Measurements from ENCODE around the gene CKAP5. TPM values are rescaled to one million over a fixed set of nuclear protein-coding genes. Genes with fewer than 3 reads are reported as not detected.
"Not testable (repeated sequence)": the region's sequence is repeated elsewhere in the genome, so short reads cannot be mapped to it uniquely, and the experiment has no call there.

Gene CKAP5
- total RNA-seq, 1 donor from 2014 or later, result 61.4 TPM

DNA sequence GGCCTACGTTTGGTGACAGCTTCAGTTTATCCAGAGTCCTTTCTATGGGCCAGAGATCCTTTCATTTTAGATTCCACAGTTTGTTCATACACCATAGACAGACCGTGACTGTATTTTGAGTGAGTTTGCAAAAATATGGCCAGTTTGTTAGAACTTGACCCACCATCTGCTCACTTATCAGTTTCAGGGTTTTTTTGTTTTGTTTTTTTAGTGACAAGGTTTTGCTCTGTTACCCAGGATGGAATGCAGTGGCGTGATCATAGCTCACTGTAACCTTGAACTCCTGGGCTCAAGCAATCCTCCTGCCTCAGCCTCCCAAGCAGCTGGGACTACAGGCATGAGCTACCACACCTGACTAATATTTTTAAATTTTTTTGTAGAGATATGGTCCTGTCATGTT, 9.1 kb upstream of the CKAP5 start:
- DNase-seq (ENCODE audit: low read depth in 2 of 2), result no peak

DNA sequence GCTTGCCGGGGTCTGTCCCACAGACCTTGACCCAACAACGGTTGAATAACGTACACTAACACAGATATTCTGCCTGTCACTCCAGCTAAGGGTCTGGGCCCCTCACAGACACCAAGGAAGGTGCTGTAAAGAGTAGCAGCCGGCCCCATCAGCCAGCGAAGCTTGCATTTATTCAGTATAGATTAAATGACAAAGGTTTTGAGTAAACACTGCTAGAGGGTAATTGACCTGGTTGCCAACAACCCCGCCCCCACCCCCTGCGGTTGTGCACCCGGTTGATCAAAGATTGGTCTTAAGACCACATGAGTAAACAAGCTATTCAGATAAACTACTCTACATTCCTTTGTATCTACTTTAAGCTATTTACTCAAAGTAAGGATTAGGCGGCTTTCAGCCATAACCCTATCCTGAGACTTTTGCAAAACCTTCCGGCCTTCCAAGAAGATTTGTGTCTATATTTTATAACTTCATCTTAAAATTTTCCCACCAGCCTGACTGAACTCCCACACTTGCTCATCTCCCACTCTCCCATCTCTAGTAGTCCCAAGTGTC, 4.8 kb upstream of the CKAP5 start:
- no peak for DNase-seq (ENCODE audit: low read depth in 2 of 2)

DNA sequence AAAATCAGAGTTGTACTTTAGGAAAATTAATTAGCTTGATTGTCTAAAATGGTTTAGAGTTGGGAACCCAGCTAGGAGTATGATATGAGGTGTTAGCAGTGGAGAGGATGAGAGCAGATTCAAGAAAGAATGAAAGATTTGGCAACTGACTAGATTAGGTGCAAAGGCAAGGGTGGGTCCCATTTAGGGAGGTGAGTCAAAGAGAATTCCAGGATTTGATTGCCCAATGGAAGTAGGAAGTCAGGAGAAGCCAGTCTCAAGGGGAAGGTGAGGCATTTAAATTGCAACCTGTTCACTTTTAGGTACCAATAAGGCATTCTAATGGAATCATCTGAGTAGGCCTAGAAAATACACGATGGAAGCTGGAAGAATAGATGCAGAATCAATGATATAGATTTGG, 3.6 kb upstream of the CKAP5 start:
- no peak for DNase-seq (ENCODE audit: low read depth in 2 of 2)

DNA sequence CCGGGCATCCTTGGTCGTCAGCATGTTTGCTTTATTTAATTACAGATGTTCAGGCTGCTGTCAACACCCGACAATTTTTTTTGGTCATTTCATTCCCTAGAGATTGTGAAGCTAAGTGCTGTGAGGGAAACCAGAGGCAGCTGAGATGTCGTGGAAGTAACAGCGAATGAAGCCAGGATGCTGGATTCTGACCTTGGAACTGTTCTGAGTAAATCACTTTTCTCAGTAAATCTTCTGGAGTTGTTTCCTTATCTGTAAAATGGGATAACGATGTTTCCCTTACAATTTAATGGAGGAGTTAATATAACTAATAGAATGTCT, 390 bp upstream of the CKAP5 start:
- DNase-seq (ENCODE audit: low read depth in 2 of 2), result no peak

DNA sequence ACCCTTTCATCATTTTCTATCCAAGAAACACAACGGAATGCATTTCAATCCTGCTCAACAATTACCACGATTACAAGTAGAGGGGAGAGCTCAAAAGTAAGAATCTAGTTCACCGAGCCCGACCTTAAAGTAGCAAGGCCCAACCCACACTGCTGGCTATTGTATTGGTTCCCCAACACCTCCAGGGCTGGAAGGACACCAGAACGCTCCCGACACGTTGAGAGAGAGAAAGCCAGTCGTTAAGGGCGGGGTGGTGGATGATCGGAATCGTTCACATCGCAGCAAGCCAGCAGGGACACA, 690 bp downstream of the CKAP5 start:
- DNase-seq (ENCODE audit: low read depth in 2 of 2), result no peak

DNA sequence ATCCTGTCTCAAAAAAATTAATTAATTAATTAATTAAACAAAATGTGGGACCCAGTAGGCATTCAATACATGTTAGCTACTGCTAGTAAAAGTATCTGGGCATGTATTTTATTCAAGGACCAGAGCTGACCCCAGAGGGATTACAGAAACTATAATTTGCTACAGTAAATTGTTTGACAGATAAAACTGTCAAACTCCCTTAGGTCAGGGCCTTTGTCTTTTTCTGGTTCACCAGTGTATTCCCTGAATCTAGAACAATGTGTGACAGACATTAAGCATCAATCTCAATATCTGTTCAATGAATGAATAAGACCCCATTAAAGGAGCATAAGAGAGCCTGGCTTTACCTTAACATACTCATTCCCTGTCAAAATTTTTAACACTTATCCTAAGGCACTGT, 6.0 kb downstream of the CKAP5 start:
- DNase-seq (ENCODE audit: low read depth in 2 of 2), result no peak

DNA sequence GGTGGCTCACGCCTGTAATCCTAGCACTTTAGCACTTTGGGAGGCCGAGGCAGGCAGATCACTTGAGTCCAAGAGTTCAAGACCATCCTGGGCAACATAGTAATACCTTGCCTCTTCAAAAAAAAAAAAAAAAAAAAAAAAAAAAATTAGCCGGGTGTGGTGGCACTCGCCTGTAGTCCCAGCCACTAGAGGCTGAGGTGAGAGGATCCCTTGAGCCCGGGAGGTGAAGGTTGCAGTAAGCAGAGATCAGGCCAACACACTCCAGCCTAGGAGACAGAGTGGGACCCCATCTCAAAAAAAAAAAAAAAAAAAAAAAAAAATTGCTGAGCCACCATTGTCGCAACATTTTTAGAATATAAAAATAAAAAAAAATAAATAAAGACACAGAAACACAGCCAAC, 7.6 kb downstream of the CKAP5 start:
- DNase-seq (ENCODE audit: low read depth in 2 of 2), result no peak

DNA sequence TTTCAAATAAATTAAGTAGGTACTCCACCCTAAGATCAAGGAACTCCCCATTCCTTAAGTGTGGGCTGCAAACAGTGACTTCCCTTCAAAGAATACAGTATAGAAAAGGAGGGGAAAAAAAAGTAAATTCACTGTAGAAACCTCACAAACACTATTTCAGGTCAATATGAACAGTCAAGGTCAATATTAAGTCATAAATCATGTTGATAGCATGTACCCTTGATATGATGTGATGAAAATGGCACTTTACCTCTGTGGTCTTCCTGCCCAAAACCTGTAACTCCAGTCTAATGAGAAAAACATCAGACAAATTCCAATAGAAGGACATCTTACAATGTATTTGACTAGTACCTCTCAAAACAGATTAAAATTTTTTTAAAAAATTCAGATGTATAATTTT, 8.2 kb downstream of the CKAP5 start:
- no peak for DNase-seq (ENCODE audit: low read depth in 2 of 2)

DNA sequence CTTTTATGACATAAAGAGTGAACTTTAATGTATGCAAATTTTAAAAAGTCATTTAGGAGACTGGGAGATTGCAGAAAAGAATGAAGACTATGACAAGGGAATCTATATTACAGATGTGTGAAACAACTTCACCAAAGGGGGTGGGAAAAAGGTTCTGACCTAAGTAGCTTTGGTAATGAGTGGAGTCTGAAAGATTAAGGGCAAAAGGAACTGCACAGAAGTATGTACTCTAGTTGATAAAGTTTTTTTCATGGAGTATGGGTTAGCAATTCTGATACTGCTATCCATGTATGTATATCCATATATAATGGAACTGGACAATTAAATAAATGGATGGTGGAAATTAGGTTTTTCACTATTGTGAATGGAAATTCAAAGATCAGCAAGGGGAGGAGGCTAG, 9.2 kb downstream of the CKAP5 start:
- DNase-seq (ENCODE audit: low read depth in 2 of 2), result no peak

DNA sequence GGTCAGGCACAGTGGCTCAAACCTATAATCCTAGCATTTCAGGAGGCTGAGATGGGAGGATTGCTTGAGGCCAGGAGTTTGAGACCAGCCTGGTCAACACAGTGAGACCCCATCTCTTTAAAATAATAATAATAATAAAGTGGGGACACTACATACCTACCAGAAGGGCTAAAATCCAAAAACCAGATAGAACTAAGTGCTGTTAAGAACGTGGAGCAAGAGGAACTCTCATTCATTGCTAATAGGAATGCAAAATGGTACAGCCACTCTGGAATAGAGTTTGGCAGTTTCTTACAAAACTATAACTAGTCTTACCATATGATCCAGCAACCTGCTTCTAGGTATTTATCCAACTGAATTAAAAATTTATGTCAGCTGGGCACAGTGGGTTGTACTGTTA, 9.6 kb downstream of the CKAP5 start:
- no peak for DNase-seq (ENCODE audit: low read depth in 2 of 2)

DNA sequence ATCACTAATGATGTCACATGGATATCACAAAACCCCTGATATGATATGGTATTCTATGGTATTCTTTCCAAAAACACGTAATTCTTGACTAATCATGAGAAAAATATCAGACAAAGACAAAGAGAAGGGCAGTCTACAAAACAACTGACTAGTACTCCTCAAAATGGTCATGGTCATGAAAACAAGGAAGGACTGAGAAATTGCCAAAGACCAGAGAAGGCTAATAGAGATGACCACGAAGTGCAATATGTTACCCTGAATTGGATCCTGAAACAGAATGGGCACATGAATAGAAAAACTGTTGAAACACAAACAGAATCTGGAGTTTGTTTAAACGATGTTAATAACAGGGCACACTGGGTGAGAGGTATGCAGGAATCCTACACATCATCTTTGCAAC, 10.2 kb downstream of the CKAP5 start:
- no peak for DNase-seq (ENCODE audit: low read depth in 2 of 2)

DNA sequence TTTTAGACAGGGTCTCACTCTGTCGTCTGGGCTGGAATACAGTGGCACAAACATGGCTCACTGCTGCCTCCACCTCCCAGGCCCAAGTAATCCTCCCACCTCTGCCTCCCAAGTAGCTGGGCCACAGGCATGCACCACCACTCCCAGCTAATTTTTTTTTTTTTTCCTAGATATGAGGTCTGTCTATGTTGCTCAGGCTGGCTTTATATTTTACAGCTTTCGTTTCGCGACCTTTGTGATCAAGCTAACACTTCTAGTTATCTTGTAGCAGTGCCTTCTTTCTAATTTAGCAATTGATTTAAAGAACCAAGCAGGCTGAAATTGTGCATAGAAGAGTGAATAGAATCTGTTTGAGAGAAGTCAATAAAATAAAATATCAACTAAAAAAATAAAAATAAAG, 11.3 kb downstream of the CKAP5 start:
- no peak for DNase-seq (ENCODE audit: low read depth in 2 of 2)

DNA sequence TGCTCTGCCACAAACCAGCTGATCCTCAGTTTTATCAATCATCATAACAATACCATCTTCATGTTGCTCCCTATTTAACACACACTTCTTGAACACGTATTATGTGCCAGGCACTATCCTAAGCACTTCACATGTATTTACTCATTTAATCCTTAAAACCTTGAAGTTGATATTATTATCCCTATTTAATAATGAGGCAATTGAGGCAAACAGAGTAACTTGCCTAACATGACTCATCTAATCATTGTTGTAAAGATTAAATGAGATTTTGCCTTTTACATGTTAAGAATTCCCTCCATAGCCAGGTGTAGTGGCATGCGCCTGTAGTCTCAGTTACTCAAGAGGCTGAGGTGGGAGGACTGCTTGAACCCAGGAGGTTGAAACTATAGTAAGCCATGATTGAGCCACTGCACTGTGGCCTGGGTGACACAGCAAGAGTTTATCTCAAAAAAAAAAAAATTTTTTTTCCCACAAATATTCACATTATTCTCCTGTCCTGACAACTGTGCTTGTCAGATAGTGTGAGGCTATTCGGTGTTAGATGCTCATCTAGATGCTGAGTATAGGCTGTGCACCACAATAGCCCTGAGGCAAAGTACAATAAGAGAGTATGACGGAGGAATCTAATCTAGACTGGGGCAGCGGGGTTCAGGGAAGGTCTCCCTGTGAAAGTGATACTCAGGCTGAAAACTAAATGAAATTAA, 13.4 kb downstream of the CKAP5 start:
- DNase-seq (ENCODE audit: low read depth in 2 of 2), result no peak

DNA sequence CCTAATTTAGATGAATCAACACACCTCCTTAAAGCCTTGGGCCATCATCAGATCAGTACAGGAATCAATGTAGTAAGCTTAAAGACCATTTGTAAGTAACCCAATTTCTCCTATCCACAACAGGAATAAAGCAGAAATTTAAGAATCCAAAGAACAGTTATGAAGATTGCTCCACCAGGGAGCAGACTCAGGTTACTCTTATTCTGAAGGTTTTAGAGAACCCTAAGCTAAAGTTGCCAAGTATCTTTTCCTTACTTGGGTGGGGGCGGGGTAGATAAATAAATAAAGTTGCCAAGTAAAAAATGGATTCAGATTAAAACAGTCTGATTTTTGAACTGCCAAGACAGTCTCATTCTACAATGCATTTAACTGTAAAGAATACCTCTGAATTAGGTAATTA, 18.1 kb downstream of the CKAP5 start:
- no peak for DNase-seq (ENCODE audit: low read depth in 2 of 2)

DNA sequence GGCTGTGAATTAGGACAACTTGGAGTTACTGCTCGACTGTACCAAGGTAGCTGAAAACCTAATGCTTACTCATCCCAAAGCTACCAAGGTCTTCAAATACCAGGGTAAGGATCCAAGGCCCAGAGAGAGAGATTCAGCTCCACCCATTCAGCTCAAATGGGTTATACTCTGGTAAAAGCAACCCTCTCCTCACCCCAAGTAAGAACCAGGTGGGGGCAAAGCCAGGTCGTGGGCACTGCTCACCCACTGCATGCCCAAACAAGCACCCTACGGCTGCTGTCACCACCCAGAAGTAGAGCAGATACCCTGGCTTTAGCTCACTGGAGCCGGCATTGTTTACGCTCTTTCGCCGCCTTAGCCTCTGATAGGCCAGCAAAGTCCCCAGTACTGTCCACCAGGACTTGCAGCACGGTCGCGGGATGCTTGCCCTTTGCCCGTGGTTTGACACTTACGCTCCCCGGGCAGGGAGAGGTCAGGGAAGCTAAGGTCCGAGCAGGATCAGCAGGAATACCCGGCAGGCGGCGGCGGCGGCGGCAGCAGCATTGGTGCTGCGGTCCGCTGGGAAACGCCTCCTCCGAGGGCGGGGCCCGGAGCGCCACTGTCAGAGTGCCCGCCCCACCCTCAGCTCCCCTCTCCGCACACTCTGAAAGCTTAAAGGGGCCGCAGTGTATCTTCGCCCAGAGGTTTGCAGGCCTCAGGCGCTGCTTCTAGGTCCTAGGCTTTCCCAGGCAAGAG, 19.6 kb downstream of the CKAP5 start:
- DNase-seq (ENCODE audit: low read depth in 2 of 2), result peak in 1 of 2 donors; percentile 80

DNA sequence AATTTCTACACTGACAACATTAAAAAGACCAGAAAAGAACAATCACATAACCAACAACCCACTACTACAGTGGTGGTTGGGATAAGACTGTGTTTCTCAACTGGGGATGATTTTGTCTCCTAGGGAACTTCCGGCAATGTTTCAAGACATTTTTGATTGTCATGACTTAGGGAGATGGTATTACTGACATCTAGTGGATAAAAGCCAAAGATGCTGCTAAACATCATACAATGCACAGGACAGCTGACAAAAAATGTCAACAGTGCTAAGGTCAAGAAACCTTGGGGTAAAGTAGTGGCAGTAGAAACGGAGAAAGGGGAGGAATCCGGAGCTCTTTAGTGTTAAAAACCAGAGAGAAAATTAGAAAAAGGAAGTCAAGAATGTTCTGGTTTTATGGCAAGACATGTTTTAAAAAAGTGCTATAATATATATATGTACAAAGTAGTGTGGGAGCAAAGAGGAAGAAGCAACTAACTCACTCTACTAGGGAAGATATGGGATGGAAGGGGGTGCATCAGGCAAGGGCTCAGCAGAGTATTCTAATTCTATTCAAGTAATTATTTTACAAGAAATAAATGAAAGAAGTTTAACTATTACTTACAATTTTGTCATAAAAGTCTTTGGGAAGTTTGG, 37.2 kb downstream of the CKAP5 start:
- peak in 1 of 2 donors; percentile 49 for DNase-seq (ENCODE audit: low read depth in 2 of 2)

DNA sequence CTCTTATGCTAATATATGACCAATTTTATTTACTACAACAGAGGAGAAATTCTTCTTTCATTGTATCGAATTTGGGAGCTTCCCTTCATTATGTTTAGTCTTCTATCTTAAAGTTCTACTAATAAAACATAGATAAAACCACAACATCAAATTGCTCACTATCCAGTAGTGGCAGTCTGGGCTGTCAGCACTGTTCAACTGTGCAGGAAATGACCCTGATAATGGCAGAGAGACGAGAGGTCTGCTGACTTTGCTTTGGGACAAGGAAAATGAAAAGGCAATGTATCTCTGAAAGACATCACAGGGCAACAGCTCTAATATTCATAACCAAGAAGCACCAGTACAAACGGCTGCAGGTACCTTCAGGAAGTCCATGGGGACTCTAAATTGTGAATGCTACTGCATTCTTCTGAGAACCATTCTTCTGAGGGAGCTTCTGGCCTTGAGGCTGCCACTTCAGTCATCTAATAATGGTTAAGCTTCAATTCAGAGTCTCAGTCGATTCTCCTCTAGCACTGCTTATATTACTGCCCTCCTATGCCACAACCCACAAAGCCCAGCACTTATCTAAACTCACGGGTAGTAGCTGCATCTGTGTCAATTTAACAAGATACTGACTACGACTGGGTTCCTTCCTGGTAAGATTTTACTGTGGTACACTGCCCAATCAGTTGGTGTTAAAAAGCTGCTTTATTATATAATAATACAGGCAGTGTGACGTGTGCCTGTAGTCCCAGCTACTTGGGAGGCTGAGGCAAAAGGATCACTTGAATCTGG, 44.2 kb downstream of the CKAP5 start:
- DNase-seq (ENCODE audit: low read depth in 2 of 2), result no peak

DNA sequence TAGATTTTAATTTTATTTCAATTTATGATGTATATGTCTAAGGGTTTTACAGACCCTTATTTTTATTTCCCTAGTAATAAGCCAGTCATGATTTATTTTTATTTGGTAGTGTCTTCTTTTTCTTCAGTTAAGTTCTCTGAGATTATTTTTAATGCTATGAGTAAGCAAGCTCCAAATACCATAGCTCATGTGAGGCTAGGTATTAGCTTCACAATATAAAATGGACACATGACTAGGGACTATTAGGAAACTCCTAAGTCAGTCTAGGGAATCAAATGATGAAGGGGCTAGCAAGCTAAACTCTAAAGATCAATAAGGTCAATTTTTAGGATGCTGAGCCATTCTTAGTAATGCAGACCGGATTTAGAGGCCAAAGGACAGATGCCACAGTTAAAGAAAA, 45.9 kb downstream of the CKAP5 start:
- DNase-seq (ENCODE audit: low read depth in 2 of 2), result peak in 1 of 2 donors; percentile 1

DNA sequence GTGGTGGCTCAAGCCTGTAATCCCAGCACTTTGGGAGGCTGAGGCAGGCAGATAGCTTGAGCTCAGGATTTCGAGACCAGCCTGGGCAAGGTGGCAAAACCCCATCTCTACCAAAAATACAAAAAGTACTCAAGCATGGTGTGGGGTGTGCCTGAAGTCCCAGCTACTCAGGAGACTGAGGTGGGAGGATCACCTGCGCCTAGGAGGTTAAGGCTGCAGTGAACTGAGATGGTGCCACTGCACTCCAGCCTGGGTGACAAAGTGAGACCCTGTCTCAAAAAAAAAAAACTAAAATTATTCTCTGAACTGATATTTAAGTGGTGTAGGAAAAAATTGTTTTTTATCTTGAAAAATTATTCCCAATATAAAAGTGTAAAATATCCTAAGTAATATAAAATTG, 46.4 kb downstream of the CKAP5 start:
- DNase-seq (ENCODE audit: low read depth in 2 of 2), result not testable (repeated sequence)

DNA sequence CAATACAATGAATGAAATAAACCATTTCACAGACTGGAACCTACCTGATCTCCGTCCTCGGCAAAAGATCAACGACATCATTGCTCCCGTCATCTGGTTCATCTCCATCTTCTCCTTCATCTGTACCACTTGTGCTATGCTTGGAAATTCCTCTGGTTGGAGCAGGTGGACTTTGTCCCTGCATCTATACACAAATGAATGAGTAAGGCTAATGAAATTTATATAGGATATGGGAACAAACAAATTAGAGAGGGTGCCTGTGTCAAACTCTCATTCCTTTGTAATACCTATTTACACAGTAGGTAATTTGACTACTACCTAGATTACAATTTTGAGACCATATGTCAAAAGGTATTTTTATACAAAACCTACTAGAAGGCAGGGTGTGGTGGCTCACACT, 67.7 kb downstream of the CKAP5 start:
- DNase-seq (ENCODE audit: low read depth in 2 of 2), result no peak

DNA sequence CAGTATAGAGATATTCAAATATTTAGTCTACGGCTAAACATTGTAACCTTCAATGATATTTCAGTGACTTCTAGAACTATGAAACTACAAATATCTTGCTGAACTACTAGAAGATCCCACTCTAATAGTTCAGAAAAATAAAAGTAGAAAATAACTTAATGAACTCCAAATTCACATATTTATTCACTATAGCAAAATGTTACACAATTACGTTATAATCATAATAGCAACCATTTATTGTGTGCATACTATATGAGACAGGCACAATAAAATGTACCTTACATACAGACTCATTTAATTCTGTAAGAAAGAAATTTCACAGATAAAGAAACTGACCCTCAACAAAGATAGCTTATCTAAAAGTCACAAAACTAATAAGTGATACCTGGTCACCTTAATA, 69.2 kb downstream of the CKAP5 start:
- no peak for DNase-seq (ENCODE audit: low read depth in 2 of 2)

DNA sequence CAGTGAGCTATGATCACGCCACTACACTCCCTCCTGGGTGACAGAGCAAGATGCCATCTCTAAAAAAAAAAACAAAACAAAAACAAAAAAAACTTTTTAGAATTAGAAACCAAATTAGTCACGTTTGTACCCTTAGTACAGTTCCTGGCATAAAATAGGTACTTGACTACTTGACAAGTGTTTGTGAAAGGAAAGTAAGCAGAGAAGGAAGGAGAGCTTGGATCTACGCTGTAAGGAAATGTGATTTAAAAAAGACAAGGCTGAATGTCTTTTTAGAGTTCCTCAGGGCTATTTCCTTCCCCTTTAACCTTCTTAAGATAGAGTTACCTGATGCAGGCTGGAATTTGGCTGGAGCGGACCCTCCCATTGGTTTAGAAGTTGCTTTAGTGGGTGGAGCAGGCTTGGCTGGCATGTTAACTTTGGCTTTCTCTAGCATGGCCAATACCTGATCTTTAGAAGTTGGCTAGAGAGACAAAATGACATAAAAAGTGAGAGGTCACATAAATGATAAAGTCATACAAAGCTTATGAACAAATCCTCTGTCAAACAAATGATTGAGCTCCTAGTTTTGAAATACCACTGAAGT, 76.4 kb downstream of the CKAP5 start:
- no peak for DNase-seq (ENCODE audit: low read depth in 2 of 2)

Data from dermis microvascular lymphatic vessel endothelial cell (primary cell).